Keratinocyte (primary cell): Measurements from ENCODE around the gene TEFM.

Experiments
- EZH2 ChIP-seq: IDR thresholded peaks from one replicate; pipeline ENCODE4 v1.6.1; 2012; ENCODE audit warnings: inconsistent platforms, mild to moderate bottlenecking, low read length, moderate library complexity
- TF ChIP-seq, protein P1 (sequence below), 3 experiments: IDR thresholded peaks in 1 of 3; conservative IDR thresholded peaks in 1 of 3; optimal IDR thresholded peaks in 1 of 3; 2 replicates in 2 of 3; 3 replicates in 1 of 3; pipeline versions ENCODE3 to v1.5.1; 2011; ENCODE audit warnings: low read length in 3 of 3, mild to moderate bottlenecking in 3 of 3, moderate library complexity in 2 of 3, control low read depth in 1 of 3, inconsistent platforms in 1 of 3; ENCODE audit not compliant: insufficient read depth in 2 of 3; ENCODE audit errors: extremely low read depth in 1 of 3

DNA sequence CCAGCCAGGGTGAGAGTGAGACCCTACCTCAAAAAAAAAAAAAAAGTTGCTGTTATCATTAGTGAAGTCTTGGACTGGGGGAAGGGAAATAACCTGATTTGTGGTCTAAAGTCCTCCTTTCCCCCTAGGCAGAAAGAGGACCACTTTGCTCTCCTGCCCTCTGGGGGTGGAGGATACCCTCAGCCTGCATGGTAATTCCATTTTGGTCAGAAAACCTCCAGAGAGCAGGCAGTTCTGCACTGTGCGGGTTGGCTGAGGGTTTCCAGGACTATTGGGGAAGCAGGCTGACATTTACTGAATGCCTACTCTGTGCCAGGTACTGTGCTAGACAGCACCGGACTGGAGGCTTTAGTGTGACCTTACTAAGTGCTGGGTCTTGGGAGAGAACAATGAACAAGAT lies 18.3 kb upstream of the TEFM start:
- TF ChIP-seq, protein P1, sequence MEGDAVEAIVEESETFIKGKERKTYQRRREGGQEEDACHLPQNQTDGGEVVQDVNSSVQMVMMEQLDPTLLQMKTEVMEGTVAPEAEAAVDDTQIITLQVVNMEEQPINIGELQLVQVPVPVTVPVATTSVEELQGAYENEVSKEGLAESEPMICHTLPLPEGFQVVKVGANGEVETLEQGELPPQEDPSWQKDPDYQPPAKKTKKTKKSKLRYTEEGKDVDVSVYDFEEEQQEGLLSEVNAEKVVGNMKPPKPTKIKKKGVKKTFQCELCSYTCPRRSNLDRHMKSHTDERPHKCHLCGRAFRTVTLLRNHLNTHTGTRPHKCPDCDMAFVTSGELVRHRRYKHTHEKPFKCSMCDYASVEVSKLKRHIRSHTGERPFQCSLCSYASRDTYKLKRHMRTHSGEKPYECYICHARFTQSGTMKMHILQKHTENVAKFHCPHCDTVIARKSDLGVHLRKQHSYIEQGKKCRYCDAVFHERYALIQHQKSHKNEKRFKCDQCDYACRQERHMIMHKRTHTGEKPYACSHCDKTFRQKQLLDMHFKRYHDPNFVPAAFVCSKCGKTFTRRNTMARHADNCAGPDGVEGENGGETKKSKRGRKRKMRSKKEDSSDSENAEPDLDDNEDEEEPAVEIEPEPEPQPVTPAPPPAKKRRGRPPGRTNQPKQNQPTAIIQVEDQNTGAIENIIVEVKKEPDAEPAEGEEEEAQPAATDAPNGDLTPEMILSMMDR (optimal IDR thresholded peaks at IDR 0.05 in 1 of 3, IDR thresholded peaks at IDR 0.05 in 1 of 3, conservative IDR thresholded peaks at IDR 0.05 in 1 of 3; ENCODE audit: extremely low read depth in 1 of 3, insufficient read depth in 2 of 3, low read length in 3 of 3): no peak
- no peak for TF ChIP-seq EZH2
